Mammary epithelial cell (primary cell): ENCODE results near the gene SLC35F1.

ENCODE experiments used
- EZH2 ChIP-seq: IDR thresholded peaks from 2 replicates; pipeline ENCODE4 v1.6.1; 2012; ENCODE audit warnings: low read length, inconsistent platforms, borderline replicate concordance
- TF ChIP-seq, protein P1 (sequence below), 2 donors: IDR thresholded peaks in 1 of 2; conservative IDR thresholded peaks in 1 of 2; 2 replicates each; pipeline ENCODE4 v1.5.1; 2011 to 2012; ENCODE audit warnings: inconsistent platforms in 2 of 2, low read length in 2 of 2, mild to moderate bottlenecking in 2 of 2, control low read depth in 1 of 2, low read depth in 1 of 2; ENCODE audit not compliant: insufficient read depth in 1 of 2; ENCODE audit errors: extremely low read depth in 1 of 2

DNA sequence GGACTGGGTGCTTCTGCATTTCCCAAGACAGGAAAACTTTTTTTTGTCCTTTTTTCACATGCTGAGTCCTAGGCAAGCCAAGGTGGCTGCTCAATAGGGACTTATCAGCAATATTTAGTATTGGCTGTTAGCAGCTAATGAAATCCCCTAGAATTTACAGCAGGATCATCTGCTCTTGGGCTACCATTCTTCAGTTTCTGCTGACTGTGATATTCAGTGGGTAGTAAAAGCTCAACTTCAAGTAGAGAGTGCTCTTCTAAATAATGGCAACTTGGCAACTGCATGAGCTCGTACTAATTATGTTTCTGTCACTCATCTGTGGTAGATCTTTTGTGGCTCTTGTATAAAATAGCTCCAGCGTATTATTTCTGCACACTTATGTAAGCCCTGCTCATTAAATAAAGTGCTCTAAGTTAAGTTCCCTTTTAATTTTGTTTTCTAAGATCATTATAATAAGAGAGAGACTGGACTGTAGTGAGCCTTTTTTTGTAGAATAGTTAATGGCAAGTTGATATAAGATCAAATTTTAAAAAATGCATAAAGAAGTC, 110.3 kb downstream of the SLC35F1 start:
- TF ChIP-seq, protein P1, sequence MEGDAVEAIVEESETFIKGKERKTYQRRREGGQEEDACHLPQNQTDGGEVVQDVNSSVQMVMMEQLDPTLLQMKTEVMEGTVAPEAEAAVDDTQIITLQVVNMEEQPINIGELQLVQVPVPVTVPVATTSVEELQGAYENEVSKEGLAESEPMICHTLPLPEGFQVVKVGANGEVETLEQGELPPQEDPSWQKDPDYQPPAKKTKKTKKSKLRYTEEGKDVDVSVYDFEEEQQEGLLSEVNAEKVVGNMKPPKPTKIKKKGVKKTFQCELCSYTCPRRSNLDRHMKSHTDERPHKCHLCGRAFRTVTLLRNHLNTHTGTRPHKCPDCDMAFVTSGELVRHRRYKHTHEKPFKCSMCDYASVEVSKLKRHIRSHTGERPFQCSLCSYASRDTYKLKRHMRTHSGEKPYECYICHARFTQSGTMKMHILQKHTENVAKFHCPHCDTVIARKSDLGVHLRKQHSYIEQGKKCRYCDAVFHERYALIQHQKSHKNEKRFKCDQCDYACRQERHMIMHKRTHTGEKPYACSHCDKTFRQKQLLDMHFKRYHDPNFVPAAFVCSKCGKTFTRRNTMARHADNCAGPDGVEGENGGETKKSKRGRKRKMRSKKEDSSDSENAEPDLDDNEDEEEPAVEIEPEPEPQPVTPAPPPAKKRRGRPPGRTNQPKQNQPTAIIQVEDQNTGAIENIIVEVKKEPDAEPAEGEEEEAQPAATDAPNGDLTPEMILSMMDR (conservative IDR thresholded peaks at IDR 0.05 in 1 of 2, IDR thresholded peaks at IDR 0.05 in 1 of 2; ENCODE audit: extremely low read depth in 1 of 2, insufficient read depth in 1 of 2, low read depth in 1 of 2, low read length in 2 of 2): no peak
- TF ChIP-seq EZH2: no peak
